Measurements from ENCODE around the gene TPRN. TPM values are rescaled to one million over a fixed set of nuclear protein-coding genes. Genes with fewer than 3 reads are reported as not detected.

The TPRN gene
- total and polyA plus RNA-seq, 7 experiments from 2014 or later, result 0.35 to 13.5 (median 7.4) TPM

GRCh38 chr9:137173796-137174664 is 26.5 kb downstream of the TPRN start:
- Mint-ChIP-seq H3K27me3 (peaks cover 0 to 31% (median 11%) of the 10 kb centered on the region in 5 donors), H3K27ac (no peak overlapping the region), H3K4me3 (peak overlapping the region in 2 of 10 donors; percentile 23 to 31), H3K9me3 (no peaks in the 10 kb centered on the region), H3K4me1 (peaks cover 0 to 16% (median 5%) of the 10 kb centered on the region in 7 donors), H3K36me3 (peaks cover 0 to 7% (median 0%) of the 10 kb centered on the region in 5 donors)
- POLR2A ChIA-PET, result interaction anchor here (0.9 to 1.3 kb wide), 2 partner anchors 14 to 31 kb away, joined by 3 to 7 read pairs; partner anchors contain the start of genes ANAPC2, NDOR1, SSNA1 and TMEM203
- H3K4me3 ChIP-seq (ENCODE audit: low read length), result no peak overlapping the region
- H3K9me3 ChIP-seq (ENCODE audit: control insufficient read depth in 2 of 3, low read length in 3 of 3), result no peaks in the 10 kb centered on the region
- no peaks in the 10 kb centered on the region for H3K4me1 ChIP-seq (ENCODE audit: control insufficient read depth in 2 of 2, insufficient read depth in 2 of 2, low read length in 2 of 2)
- intact Hi-C loops (cut with micrococcal nuclease), result loop anchor here in 1 of 2 donors (2.0 kb wide), 1 partner anchor 55 kb away; no protein-coding TSS in a partner anchor
- ATAC-seq (no peak), DNase-seq (no peak)
- CTCF ChIA-PET, result no interaction called here
- H3K36me3 ChIP-seq (ENCODE audit: control insufficient read depth in 2 of 3, insufficient read depth in 3 of 3, low read length in 3 of 3), result peaks cover 0 to 15% (median 0%) of the 10 kb centered on the region in 3 experiments
- H3K27ac ChIP-seq (ENCODE audit: low read depth, low read length), result no peak overlapping the region
- peaks cover 4 to 6% of the 10 kb centered on the region in 2 donors for H3K27me3 ChIP-seq (ENCODE audit: control insufficient read depth in 2 of 2, insufficient read depth in 2 of 2, low read length in 2 of 2)

GRCh38 chr9:137172901-137173795 is 27.4 kb downstream of the TPRN start:
- H3K36me3 ChIP-seq (ENCODE audit: control insufficient read depth in 2 of 3, insufficient read depth in 3 of 3, low read length in 3 of 3), result peaks cover 0 to 7% (median 0%) of the 10 kb centered on the region in 3 experiments
- no peak for DNase-seq
- intact Hi-C loops (cut with micrococcal nuclease), result no loop called here
- no peak for ATAC-seq
- H3K36me3 Mint-ChIP-seq, result peaks cover 0 to 7% (median 0%) of the 10 kb centered on the region in 5 donors
- H3K9me3 Mint-ChIP-seq, result no peaks in the 10 kb centered on the region
- CTCF ChIA-PET, result interaction anchor here (0.9 kb wide), 1 partner anchor 64 kb away, joined by 3 read pairs; no protein-coding TSS in a partner anchor
- H3K27me3 Mint-ChIP-seq, result peaks cover 0 to 34% (median 11%) of the 10 kb centered on the region in 5 donors
- H3K4me1 ChIP-seq (ENCODE audit: control insufficient read depth in 2 of 2, insufficient read depth in 2 of 2, low read length in 2 of 2), result no peaks in the 10 kb centered on the region
- H3K27ac ChIP-seq (ENCODE audit: low read depth, low read length), result no peak overlapping the region
- POLR2A ChIA-PET, result interaction anchor here (1.3 kb wide), 1 partner anchor 32 kb away, joined by 3 read pairs; the partner anchor contains the start of genes NDOR1 and TMEM203
- H3K9me3 ChIP-seq (ENCODE audit: control insufficient read depth in 2 of 3, low read length in 3 of 3), result no peaks in the 10 kb centered on the region
- H3K27me3 ChIP-seq (ENCODE audit: control insufficient read depth in 2 of 2, insufficient read depth in 2 of 2, low read length in 2 of 2), result peaks cover 5 to 6% of the 10 kb centered on the region in 2 donors
- no peak overlapping the region for H3K4me3 Mint-ChIP-seq
- peaks cover 0 to 16% (median 5%) of the 10 kb centered on the region in 7 donors for H3K4me1 Mint-ChIP-seq
- peak overlapping the region in 1 of 9 donors; percentile 23 for H3K27ac Mint-ChIP-seq
- H3K4me3 ChIP-seq (ENCODE audit: low read length), result no peak overlapping the region

GRCh38 chr9:137171149-137171900 is 29.2 kb downstream of the TPRN start:
- intact Hi-C loops (cut with micrococcal nuclease), result no loop called here

GRCh38 chr9:137170486-137171148 is 29.9 kb downstream of the TPRN start:
- Histone ChIP-seq H3K27ac (ENCODE audit: low read depth, low read length) (no peak overlapping the region), H3K36me3 (ENCODE audit: control insufficient read depth in 2 of 3, insufficient read depth in 3 of 3, low read length in 3 of 3) (no peaks in the 10 kb centered on the region), H3K9me3 (ENCODE audit: control insufficient read depth in 2 of 3, low read length in 3 of 3) (no peaks in the 10 kb centered on the region), H3K4me3 (ENCODE audit: low read length) (no peak overlapping the region), H3K4me1 (ENCODE audit: control insufficient read depth in 2 of 2, insufficient read depth in 2 of 2, low read length in 2 of 2) (no peaks in the 10 kb centered on the region), H3K27me3 (ENCODE audit: control insufficient read depth in 2 of 2, insufficient read depth in 2 of 2, low read length in 2 of 2) (peaks cover 9 to 11% of the 10 kb centered on the region in 2 donors)
- ATAC-seq (no peak), DNase-seq (no peak)
- intact Hi-C loops (cut with micrococcal nuclease), result no loop called here
- Mint-ChIP-seq H3K4me3 (no peak overlapping the region), H3K36me3 (no peaks in the 10 kb centered on the region), H3K4me1 (peaks cover 0 to 14% (median 4%) of the 10 kb centered on the region in 7 donors), H3K27ac (no peak overlapping the region), H3K9me3 (no peaks in the 10 kb centered on the region), H3K27me3 (peaks cover 4 to 44% (median 16%) of the 10 kb centered on the region in 5 donors)
- ChIA-PET POLR2A (no interaction called here), CTCF (no interaction called here)

More at GRCh38 chr9:137171149-137171900, 29.2 kb downstream of the TPRN start:
- Mint-ChIP-seq H3K36me3 (no peaks in the 10 kb centered on the region), H3K4me1 (peaks cover 0 to 14% (median 5%) of the 10 kb centered on the region in 7 donors), H3K27ac (no peak overlapping the region), H3K27me3 (peaks cover 4 to 42% (median 16%) of the 10 kb centered on the region in 5 donors), H3K4me3 (no peak overlapping the region), H3K9me3 (no peaks in the 10 kb centered on the region)
- POLR2A ChIA-PET, result no interaction called here
- DNase-seq (no peak), ATAC-seq (no peak)
- CTCF ChIA-PET, result no interaction called here
- no peak overlapping the region for H3K27ac ChIP-seq (ENCODE audit: low read depth, low read length)
- H3K4me1 ChIP-seq (ENCODE audit: control insufficient read depth in 2 of 2, insufficient read depth in 2 of 2, low read length in 2 of 2), result no peaks in the 10 kb centered on the region
- H3K4me3 ChIP-seq (ENCODE audit: low read length), result no peak overlapping the region
- H3K36me3 ChIP-seq (ENCODE audit: control insufficient read depth in 2 of 3, insufficient read depth in 3 of 3, low read length in 3 of 3), result no peaks in the 10 kb centered on the region
- no peaks in the 10 kb centered on the region for H3K9me3 ChIP-seq (ENCODE audit: control insufficient read depth in 2 of 3, low read length in 3 of 3)
- H3K27me3 ChIP-seq (ENCODE audit: control insufficient read depth in 2 of 2, insufficient read depth in 2 of 2, low read length in 2 of 2), result peaks cover 5 to 9% of the 10 kb centered on the region in 2 donors

GRCh38 chr9:137169896-137170358 is 30.6 kb downstream of the TPRN start, which contains the start of gene LRRC26:
Gene LRRC26 (minus strand): TSS chr9:137170051. CDS start chr9:137169943, 108 bp downstream.
- H3K9me3 ChIP-seq (ENCODE audit: control insufficient read depth in 2 of 3, low read length in 3 of 3), result no peaks in the 10 kb centered on the region
- CTCF ChIA-PET, result no interaction called here
- intact Hi-C loops (cut with micrococcal nuclease), result loop anchor here in 1 of 2 donors (5.0 kb wide), 1 partner anchor 323 kb away; the partner anchor contains the start of gene PHPT1

More at GRCh38 chr9:137169896-137170358, 30.6 kb downstream of the TPRN start, which contains the start of gene LRRC26:
- H3K27me3 Mint-ChIP-seq, result peaks cover 4 to 48% (median 17%) of the 10 kb centered on the region in 5 donors
- Histone ChIP-seq H3K4me3 (ENCODE audit: low read length) (no peak within 1 kb of the TSS), H3K27ac (ENCODE audit: low read depth, low read length) (no peak within 1 kb of the TSS), H3K27me3 (ENCODE audit: control insufficient read depth in 2 of 2, insufficient read depth in 2 of 2, low read length in 2 of 2) (peaks cover 11 to 14% of the 10 kb centered on the region in 2 donors), H3K4me1 (ENCODE audit: control insufficient read depth in 2 of 2, insufficient read depth in 2 of 2, low read length in 2 of 2) (no peaks in the 10 kb centered on the region), H3K36me3 (ENCODE audit: control insufficient read depth in 2 of 3, insufficient read depth in 3 of 3, low read length in 3 of 3) (no peaks in the 10 kb centered on the region)
- peaks cover 0 to 12% (median 4%) of the 10 kb centered on the region in 7 donors for H3K4me1 Mint-ChIP-seq
- H3K4me3 Mint-ChIP-seq, result peak within 1 kb of the TSS in 8 of 10 donors; percentile 58 to 75 (median 64)
- no peak within 1 kb of the TSS for H3K27ac Mint-ChIP-seq
- DNase-seq (no peak), ATAC-seq (no peak)
- no peaks in the 10 kb centered on the region for H3K9me3 Mint-ChIP-seq
- H3K36me3 Mint-ChIP-seq, result no peaks in the 10 kb centered on the region
- POLR2A ChIA-PET, result no interaction called here

Measured in naive thymus-derived CD4-positive, alpha-beta T cell (primary cell).